Retinal pigment epithelial cell (primary cell): ENCODE measurements around the gene BACH2.

Experiments
- DNase-seq: peaks from one replicate; pipeline ENCODE4 v3.0.0-alpha.2; 2010; ENCODE audit warnings: low read depth
- H3K4me3 ChIP-seq: 2 replicates; pipeline ENCODE4 v1.5.1; 2011; ENCODE audit warnings: mild to moderate bottlenecking, low read length, control low read depth, moderate library complexity
- TF ChIP-seq, protein P1 (sequence below): conservative IDR thresholded peaks from 2 replicates; pipeline ENCODE4 v1.5.1; 2011; ENCODE audit warnings: low read depth, low read length, control low read depth, inconsistent platforms

BACH2 gene

DNA sequence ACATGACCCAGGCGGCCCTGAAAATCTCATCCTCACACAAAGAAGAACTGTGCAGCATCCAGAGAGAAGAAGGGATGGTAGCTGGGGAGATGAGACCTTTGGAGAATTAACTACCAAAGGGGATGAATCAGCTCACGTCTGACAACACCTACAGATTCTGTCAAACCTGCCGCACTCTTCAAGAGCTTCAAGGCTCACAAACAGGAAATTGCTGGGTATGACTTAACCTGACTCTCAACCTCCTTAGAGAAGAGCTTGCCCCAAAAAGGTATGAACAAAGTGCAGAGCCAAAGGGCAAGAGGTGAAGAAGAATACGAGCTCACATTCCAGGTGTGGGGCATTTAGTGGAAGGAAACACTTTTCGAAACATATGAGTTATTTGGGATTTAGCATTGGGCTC is 139.8 kb downstream of the BACH2 start:
- DNase-seq: no peak
- TF ChIP-seq, protein P1, sequence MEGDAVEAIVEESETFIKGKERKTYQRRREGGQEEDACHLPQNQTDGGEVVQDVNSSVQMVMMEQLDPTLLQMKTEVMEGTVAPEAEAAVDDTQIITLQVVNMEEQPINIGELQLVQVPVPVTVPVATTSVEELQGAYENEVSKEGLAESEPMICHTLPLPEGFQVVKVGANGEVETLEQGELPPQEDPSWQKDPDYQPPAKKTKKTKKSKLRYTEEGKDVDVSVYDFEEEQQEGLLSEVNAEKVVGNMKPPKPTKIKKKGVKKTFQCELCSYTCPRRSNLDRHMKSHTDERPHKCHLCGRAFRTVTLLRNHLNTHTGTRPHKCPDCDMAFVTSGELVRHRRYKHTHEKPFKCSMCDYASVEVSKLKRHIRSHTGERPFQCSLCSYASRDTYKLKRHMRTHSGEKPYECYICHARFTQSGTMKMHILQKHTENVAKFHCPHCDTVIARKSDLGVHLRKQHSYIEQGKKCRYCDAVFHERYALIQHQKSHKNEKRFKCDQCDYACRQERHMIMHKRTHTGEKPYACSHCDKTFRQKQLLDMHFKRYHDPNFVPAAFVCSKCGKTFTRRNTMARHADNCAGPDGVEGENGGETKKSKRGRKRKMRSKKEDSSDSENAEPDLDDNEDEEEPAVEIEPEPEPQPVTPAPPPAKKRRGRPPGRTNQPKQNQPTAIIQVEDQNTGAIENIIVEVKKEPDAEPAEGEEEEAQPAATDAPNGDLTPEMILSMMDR: no peak
- H3K4me3 ChIP-seq: no peak overlapping the region

DNA sequence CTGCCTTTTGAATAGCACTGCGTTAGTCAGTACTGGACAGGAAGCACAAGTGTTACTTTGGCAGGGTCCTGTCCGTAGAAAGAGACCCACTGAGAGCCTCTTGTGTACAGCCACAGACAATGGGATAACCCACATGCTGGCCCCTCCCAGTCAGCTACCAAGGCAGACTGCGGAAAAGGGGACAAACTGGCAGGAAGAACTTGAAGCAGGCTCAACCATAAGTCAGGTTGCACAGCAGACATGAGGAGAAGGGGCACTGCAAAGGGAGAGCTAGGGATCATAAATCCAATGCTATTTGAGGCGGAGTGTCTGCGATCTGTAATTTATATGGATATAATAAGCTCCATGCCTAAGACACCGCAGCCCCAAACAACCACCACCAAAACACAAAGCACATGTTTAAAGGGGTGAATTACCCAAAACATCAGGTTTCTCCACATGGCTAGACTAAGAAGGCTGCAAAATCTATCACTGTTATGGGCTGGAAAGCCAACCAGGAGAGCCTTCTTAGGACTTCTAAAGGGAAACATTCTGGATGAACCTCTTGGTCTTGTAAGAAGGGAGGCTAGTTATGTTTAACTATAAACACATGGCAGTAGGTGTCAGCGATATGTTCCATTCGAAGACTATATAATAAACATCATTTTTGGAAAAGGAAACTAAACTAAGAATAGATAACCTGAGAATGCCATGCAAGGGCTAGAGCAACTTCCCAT is 141.7 kb downstream of the BACH2 start:
- TF ChIP-seq, protein P1: no peak
- no peak for DNase-seq
- H3K4me3 ChIP-seq: no peak overlapping the region

DNA sequence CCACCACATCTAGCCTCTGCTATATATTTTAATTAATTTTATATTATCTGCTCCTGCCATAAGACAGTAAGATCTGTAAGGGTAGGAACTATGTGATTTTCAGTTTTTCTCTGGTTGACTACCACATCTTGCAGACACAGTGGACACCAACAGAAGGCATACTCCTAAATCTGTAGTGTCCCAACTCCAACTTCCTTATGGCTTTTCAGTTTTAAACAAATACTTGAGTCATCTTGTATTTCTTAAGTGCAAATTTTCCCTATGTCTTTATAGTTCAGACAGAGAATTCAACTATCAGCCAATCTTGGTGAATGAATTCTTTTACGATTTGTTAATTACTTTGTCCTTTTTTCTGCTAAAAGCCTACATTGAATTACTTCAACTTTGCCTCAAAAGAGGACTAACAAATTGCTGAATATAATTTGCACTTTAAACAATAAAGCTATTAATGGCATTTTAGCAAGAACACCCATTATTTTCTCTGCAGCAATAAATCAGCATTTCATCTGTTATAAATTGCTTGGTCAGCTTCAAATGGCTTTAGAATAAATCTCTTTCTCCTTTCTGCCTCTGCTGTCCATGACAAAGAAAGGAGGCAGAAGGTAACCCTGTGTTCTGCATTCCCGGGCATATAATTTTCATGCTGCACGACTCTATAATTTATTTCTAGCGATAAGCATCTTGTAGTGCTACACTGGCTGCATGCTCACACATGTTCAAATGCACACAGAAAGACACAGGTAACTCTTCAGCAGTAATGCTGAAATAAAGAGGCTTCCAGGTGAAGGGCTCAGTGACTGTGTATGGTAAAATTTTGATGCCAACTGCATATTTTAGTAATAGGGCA is 144.8 kb downstream of the BACH2 start:
- no peak overlapping the region for H3K4me3 ChIP-seq
- TF ChIP-seq, protein P1: no peak
- DNase-seq: no peak

DNA sequence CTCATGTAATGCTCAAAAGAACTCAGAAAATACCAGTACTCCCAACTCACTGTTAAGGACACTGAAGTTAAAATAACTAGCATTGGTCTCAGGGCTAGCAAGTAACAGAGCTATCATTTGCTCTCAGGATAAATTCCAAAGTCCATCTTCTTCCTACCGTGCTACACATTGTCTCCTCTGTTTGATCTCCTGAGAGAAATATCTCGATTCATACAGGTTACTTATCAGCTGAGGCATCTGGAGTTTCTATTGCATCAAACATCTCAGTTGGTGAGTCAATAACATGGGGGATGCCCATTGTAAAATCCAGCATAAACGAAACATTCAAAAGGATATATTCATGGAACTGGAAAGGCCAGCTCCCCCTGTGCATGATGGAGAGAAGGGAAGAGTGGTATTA is 147.4 kb downstream of the BACH2 start:
- TF ChIP-seq, protein P1: no peak
- no peak for DNase-seq
- no peak overlapping the region for H3K4me3 ChIP-seq

DNA sequence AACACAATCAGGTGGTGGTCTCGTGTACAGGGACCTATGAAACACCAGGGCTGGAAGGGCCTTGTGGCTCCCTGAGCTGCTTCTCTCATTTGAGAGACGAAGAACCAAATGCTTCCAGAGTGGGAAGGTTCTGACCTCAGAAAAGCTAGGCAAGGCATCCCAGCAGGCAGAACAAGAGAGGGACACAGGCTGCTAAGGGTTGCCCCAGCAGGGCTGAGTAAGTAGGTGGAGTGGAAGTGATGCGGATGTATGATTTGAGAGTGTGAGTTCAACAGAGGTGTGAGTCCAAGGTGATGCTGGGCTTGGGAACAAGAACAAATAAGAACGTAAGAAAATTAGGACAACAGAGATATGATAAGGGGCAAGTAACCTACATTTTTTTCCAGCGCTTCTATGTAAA is 147.8 kb downstream of the BACH2 start:
- DNase-seq: no peak
- TF ChIP-seq, protein P1: no peak

DNA sequence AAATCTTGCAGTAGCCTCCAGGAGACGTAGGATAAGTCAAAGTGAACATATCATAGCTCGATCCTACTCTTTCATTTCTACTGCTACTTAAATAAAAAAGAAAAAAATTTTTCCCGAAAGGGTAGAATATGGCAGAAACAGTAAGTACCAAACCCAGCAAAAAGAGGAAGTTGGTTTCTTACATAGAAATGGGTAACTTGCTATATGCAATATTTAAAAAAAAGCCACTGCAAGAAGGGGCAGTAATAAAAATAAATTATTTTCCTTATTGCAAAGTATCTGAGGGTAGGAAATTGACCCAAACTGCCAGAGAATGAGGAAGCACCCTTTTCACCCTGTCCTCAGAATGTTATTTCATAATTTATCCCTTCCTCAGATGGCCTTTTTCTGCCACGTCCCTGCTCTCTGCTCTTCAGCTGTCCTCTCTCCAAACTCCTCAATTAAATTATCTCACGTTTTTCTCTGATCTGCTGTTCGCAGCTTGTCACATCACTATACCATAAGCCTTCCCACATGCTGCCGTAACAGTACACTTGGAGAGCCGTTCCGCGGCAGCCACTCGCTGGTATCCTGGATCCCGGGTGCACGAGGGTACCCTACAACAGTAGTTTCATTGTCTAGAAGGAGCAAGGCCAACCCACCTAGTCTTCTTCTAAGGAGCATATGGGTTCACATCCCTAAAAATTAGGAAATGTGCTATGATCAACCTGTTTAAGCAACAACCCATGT is 149.6 kb downstream of the BACH2 start:
- DNase-seq: no peak
- TF ChIP-seq, protein P1: no peak
- H3K4me3 ChIP-seq: no peak overlapping the region

More for the DNA sequence above, 147.8 kb downstream of the BACH2 start:
- no peak overlapping the region for H3K4me3 ChIP-seq
